Stimulated activated CD4-positive, alpha-beta T cell treated with anti-CD3 and anti-CD28 coated beads, Interleukin-15, amount 100 ng/mL, for 24 hours (primary cell): ENCODE data around the gene ANO9.
"Not testable (repeated sequence)": the region's sequence is repeated elsewhere in the genome, so short reads cannot be mapped to it uniquely, and the experiment has no call there.

Experiments
- DNase-seq: peaks from one replicate; pipeline ENCODE4 v3.0.0-alpha.2; 2020

Gene ANO9

DNA sequence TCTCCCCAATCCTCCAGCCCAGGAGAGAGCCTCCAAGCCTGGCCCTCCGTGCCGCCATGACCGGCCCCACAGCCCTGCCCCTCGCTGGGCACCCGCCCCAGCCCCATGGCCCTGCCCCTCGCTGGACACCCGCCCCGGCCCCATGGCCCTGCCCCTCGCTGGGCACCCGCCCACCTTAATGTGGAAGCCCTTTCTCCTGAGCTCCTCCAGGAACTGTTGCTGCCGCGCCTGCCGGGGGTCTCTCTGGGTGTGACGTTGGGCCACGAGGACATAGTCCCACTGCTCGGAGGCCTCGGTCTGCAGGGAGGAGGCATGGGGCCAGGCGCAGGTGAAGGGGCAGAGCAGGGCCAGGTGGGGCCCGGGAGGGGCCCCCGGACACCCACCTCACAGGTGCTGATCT is 8.2 kb downstream of the ANO9 start:
- DNase-seq = no peak

DNA sequence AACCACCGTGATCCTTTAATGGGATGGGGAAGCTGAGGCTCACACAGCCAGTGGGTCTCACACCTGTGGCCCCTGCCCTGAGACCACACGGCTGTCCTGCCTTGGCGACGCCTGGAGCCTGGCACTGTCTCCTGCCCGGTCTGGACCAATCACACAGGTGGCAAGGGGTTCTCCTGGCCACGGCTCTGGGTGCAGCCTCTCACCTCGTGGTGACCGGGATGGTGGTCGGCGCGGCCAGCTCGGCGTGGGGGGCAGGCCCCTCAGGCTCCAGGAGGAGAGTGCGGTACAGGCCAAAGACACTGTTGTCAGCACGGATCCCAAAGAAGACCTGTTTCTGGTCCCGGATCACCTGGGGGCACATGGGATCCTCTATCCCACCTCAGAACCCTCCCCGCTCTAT is 8.7 kb downstream of the ANO9 start:
- DNase-seq = no peak

DNA sequence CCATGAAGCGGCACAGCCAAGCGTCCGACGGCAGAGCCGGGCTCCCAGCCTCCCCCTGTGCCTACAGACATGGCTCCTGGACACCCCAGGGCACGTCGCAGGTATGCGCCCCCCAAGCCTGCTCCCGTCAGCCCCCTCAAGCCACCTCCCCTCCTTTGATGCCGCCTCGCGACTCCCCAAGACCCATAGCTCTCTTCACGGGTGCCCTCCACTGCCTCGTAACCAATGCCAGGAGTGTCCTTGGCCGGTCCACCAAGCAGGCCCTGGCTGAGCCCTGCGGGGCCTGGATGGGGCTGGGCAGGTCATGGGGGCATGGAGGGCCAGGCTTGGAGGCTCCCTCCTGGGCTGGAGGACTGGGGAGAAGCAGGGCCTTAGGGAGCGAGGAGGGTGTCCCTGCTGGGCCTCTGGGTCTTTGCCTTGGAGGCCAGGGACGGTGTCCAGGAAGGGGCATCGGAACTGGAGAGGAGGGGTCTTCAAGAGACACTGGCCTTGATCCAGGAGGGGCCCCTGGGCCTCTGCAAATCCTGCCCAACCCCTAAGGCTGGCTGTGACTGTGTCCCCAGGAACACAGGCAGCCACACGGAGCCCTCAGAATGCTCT is 9.2 kb downstream of the ANO9 start:
- DNase-seq = no peak

DNA sequence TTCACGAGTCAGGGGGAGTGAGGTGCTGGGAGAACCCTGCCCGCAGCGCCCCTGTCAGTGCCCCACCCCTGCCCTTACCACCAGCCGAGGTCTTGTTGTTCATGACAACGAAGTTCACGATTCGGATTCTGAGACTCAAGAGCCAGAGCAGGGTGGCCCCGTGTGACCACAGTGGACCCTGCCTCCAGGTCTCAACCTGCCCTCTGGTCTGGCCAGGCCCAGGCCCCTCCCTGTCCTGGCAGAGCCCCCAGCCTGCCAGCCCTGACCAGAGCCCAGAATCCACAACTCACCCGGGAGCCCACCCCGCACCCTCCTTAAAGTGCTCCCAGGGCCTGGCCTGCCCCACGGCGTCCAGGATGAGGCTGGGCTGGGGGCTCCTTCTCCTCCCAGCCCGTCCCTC is 9.9 kb downstream of the ANO9 start:
- no peak for DNase-seq

DNA sequence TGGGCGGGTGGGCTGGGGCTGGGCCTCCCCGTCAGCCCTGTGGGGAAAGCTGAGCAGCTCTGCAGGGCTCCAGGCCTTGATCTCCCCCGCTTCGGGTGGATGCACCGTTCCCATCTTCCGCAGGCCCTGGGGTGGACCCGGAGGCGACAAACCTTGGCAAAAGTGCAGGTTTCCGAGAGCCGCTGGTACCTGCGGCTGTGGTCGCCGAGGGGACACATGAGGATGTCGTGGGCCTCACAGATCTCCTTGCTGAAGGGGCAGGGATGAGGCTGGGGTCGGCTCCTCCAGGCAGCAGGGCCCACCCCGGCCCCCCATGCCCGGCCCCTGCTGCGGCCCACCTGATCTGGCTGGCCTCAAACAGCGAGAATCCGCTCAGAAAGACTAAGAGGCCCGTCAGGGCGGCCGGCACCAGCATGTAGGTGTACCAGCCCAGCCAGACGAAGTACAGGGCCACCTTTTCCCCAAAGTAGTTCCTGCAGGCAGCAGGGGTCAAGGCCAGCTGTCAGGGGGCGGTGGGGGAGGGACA is 11.8 kb downstream of the ANO9 start:
- no peak for DNase-seq

DNA sequence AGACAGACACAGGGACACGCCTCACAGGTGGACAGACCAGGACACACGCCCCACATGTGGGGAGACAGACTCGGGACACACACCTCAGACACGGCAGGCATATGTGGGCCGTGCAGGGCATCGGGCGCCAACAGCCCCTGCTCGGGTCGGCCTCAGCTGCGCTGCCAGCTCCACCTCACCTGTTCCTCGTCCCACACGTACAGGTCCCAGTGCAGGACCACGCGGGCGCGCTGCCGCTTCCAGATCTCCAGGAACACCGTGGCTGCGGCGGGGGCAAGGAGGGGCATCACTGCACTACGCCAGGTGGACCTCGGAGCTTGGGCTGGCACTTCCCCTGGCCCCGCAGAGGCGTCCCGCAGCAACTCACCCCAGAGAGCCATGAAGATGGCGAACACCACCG is 12.4 kb downstream of the ANO9 start:
- no peak for DNase-seq

DNA sequence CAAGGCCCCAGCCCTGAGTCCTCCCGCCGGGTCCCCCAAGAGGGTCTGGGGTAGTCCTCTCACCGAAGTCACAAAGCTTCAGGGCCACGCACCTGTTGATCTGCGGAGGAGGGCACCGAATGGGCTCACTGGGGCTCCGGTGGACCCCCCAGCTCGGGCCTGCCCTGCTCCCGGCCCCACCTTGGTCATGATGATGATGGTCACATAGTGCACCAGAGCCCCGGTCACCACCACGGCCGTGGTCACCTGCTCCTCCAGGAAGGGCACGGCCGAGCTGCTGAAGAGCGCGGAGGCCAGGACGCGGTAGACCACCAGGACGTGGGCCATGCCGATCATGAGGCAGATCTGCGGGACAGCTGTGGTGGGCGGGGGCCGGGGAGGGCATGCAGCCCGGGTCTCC is 13.5 kb downstream of the ANO9 start:
- DNase-seq = no peak

DNA sequence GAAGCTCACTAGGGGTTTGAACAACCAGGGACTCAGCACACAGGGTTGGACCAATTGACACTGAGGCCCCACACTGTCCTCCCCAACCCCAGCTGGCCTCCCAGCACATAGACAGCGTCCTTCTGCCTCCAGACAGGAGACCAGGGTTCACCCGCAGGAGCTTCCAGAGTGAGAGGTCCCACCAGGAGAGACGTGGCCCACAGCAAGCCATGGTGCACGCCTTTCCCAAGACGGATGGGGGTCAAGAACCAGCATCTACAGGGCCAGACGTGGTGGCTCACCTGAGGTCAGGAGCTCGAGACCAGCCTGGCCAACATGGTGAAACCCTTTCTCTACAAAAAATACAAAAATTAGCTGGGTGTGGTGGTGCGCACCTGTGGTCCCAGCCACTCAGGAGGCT is 15.0 kb downstream of the ANO9 start:
- no peak for DNase-seq

DNA sequence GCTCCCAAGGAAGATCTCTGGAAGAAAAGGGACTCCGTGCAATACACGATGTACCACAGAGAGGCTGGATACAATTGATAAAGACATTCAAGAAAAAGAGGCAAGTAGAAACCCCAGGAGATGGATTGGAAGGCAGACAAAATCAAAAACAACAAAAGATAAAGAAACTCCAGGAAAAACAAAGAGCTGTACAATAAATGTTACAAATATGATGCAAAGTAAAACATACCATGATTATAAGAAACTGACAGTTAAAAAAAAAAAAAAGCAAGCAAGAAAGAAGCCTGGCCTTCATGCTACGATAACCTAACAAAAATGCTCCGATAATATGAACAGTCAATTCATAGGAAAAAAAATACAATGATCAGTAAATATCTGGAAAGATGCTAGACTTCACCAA is 16.5 kb downstream of the ANO9 start:
- no peak for DNase-seq

DNA sequence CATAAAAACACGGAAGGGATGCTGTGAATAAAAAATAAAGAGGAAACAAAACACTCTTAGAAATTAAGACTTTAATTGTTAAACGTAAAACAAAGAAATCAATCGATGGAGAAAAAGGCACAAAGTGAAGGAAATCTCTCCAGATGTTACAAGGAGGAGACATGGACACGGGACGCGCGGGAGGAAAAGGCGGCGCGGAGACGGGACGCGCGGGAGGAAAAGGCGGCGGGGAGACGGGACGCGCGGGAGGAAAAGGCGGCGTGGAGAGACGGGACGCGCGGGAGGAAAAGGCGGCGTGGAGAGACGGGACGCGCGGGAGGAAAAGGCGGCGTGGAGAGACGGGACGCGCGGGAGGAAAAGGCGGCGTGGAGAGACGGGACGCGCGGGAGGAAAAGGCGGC is 17.0 kb downstream of the ANO9 start:
- DNase-seq = not testable (repeated sequence)

DNA sequence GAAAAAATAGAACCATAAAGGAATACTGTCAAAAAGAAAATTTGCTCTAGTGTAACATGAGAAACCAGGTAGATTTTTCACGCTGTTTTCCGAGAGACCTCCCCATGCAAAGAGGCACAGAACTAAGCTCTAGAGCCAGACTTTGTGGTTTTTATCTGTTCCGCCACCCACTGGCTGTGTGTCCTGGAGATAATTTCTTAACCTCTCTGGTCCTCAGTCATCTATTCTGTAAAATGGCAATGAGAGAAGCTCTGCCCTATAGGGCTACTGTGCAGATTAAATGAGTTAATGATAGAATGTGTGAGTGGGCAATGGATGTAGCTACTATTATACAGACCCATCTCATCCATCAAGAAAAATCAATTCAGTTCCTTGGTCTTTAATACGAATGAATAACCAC is 17.6 kb downstream of the ANO9 start:
- no peak for DNase-seq

DNA sequence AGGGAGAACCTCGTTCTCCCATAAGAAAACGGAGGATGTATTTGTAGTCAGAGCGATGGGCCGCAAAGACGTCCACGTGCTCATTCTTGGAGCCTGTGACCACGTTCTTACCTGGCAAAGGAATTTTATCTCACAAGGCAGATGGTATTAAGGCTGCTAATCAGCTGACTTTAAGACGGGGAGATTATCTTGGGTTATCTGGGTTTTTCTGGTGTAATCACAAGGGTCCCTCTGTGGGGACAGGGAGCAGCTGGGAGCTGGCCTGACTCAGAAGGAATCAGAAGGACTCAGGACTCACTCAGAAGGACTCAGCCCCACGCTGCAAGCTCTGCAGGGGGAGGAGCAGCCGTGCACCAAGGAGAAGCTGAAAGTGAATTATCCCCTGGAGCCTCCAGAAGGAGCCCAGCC is 19.6 kb downstream of the ANO9 start:
- DNase-seq = no peak

DNA sequence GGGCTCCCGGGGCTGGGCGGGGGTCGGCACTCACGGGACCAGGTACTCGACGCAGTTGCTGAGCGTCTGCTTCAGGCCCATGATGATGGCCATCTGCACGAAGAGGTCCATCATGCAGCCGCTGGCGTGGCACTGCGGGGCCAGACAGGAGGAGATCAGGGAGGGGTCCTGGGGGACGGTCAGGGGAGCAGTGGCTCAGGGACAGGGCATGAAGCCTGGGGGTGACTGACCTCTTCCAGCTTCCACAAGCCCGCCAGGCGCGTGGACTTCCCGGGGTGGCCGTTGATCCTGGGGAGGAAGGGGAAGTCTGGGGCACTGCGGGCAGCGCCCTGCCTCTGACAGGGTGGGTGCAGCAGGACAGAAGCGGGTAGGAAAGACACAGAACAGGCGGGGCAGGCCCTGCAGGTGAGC is 20.9 kb downstream of the ANO9 start:
- no peak for DNase-seq

DNA sequence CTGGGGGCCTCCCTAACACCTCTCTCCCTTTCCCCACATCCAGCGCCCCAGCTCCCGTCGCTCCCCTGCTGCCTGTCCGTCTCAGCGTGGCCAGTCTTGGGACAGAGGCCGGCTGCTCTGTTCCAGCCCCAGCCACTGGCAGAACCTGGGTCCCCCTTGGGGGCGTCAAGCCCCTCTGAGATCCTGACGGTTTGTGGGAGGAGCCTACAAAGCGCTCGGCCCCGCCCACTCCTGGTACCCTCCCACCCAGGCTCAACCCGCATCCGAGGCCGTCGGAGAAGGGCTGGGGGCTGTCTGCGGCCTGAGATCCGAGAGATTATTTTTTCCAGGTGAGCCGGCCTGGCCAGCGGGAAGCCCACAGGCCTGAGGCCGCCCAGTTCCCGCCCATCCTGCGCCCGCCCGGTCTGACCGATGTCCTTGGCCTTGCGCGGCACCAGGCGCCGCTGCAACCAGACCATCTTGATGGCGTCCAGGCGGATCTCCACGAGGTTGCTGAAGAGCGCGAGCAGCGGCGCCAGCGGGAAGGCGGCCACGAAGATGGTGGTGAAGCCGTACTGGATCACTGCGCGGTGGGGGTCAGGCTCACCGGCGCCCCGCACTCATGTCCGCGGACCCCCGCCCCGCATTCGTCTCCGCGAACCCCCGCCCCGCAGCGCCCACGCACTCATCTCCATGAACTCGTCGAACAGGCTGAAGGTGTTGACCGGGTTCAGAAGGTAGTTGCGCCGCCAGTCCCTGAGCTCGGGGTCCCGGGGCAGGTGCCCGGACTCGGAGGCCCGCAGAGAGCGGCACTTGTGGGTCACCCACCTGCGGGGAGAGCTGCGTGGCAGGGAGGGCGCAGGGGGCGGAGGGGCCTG is 21.5 kb downstream of the ANO9 start:
- no peak for DNase-seq

DNA sequence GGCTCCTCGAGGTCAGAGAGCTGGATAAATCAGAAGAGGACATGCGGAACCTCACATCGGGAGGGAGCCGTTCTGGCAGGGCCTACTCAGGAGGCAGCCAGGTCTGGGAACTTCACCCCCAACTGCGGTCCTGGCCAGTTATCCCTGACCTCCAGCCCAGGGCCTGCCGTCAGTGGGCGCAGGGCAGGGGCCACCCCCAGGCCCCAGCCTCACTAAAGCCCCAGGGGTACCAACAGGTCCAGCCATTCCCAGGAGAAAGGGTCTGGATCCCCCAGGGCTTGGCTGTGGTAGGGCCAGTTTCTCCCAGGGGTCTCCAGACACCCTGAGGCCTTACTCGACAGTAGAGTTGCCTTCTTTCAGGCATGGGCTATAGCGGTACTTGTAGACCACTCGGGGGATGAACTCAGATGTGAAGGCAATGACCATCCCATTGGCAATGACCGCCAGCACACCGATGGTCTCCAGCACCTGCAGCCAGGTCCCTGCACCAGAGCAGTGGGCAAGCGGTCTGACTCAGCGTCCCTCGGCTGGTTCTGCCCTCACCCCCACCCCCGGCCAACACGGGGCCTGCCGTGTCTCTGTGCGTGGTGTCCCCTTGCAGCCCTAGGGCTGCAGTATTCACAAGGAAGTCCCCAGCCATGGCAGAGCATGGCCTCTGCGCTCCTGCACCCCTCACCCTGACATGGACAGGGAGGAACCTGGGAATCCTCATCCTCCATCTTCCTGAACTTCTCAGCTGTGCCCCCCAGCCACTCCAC is 22.4 kb downstream of the ANO9 start:
- DNase-seq = no peak

DNA sequence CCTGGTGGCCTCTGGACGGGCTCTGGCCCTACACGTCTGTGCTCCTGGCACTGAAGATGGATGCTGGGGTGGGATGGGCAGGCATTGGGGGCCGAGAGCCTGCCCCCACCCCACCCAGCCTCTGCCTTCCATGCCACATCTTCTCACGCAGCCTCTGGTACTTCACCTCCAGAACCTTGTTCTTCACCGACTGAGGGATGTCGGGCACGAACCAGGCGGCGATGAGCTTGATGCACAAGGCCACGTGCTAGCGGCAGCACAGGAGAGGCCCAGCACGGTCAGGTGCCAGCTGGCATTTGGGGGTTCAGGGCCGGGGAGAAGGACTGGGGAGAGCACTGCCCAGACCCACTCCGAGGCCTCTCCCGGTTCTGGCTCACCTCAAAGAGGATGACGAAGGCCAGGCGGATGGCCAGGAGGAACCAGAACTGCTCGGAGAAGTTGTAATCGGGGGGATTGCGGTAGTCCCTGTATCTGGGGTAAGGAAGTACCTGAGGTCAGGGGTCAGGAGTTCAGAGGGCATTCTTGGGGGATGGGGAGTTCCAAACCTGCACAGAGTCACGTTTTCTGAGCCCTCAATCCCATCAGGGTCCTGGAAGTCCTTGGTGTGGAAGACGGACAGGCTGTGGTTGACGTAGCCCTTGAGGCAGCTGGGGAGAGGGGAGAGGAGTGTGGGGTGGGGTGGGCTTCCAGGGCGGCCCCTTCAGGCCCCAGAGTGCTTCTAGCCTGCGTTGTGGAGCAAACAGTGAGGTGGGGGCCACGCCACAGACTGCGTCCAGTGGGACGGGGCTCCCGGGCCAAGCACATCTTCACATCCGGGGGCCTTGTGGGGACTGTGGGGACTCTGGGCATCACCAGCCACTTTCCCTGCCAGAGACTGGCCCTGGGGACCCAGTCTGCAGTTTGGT is 23.2 kb downstream of the ANO9 start:
- no peak for DNase-seq

DNA sequence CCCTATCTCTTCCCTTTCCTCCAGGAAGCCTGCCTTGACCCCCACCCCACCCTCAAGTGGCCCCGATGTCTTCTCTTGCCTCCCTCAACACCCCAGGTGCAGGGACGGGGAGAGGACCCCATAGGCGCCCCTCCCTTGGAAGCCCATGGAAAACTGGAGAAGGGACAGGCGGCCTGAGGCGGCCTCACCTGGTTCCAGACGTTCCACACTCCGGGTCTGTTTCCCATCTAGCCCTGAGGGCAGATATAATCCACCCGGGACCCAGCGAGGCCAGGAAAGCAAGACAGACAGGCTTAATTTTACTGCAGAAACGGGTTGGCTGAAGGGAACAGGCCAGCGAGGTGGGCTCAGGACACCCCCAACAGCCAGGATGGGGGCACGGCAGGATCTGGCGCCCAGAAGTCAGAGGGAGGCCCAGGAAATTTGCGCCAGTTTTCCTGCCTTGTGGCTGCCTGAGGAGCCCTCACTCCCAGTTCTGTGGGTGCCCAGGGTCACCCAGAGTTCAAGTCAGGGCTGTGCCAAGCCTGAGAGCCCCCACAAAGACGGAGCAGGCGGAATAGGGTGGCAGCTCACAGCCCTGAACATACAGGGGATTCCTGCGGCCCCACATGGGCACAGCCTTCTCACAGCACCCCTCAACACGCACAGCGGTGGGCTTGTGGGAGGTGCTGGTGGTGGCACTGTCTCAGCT is 24.0 kb downstream of the ANO9 start:
- no peak for DNase-seq

DNA sequence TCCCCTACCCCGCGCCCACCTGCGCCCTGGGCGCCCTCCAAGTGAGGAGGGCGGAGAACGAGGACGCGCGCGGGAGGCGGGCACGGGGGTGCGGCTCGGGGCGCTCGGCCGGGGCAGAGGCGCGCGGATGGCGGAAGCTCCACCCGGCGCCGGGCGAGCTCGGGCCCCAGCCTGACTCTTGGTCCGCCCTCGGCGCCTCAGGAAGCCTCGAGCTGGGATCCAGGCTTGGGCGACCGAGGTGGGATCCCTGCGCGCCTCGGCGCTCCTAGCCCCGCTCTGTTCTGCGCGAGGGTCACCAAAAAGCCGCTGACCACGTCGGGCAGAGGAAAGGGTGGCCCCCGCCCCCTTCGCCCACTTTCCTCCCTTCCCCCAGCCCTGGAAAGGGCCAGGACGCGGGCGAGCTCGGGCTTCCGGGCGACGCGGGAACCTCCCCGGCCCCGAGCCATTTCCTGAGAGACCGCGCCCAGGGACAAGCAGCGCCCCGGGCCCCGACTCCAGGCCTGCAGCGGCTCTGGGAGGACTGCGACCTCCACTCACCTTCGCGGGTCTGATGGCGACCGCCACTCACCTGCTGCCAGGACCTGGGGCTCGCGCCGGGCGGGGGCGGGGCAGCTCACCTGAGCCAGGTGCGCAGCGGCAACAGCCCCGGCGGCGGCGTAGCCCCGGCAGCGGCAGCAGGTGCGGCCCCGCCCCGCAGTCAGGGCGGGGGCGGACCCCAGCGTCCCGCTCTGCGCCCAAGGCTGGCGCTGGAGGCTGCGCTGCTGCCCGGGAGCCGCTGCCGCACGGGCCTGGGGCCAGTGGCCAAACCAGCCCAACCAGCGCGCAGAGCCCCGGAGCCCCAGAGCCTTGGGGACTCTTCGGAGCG is 24.8 kb downstream of the ANO9 start:
- peak; percentile 61 for DNase-seq

DNA sequence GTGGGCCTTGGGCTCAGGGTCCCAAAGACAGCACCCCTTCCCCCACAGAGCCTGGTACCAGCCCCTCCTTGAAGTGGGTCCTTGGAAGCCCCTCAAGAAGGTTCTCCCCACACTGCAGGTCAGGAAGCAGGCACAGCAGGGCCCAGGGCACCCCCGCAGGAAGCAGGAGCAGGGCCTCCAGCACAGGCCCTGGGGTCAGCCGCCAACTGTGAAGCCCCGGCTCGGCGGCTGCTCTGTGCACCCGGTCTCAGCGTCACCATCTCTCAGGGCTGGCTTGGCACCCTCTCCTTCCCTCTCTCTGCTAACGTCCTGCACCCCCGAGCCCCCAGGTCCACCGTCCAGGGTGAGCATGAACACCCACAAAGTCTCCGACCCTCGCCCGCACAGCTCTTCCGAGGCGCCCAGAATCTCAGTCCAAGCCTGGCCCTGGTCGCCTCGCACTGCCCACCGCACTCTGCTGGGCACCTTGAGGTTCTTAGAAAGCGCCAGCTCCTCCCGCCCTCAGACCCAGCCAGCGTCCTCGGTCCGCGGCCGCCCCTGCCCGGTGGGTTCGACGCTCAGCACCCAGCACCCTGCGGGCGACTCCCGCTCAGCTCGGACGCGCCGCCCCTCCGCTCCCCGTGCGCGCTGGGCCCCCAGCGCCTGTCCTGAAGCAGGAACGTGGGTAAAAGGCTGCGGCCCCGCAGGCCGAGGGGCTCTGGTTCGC is 25.6 kb downstream of the ANO9 start:
- DNase-seq = no peak

DNA sequence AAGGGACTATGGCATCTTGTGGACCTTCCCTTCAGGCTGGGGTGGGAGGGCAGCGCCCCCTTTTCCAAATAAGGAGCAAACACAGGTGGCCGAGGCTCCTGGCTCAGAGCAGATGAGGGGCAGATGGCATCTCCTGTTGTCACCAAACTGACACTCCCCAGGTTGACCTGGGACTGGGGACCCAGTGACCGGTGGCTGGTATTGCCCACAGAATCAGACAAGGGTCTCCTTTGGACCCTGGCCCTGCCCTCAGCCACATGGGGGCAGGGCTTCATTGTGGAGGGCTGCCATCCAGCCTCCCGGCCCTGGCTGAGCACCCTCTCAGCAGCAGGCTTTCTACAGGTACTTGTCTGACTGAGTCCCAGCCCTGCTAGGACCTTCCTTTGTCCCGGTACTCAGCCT is 26.2 kb downstream of the ANO9 start:
- DNase-seq = no peak
